ENCODE results near the gene SOBP. TPM values are rescaled to one million over a fixed set of nuclear protein-coding genes. Genes with fewer than 3 reads are reported as not detected.
A peak's percentile ranks its signal among the peaks of the same experiment; 100 is the strongest.

Gene SOBP
- total and polyA plus RNA-seq, 2 donors (not counting 1 experiment from before 2014, with no cell fraction given): 0.82 to 1.5 TPM

GRCh38 chr6:107642095-107642860 is 152.4 kb downstream of the SOBP start:
- ChIA-PET POLR2A (interaction anchor here (0.6 to 1.5 kb wide), 2 partner anchors 16 to 1240 kb away, joined by 4 read pairs; no protein-coding TSS in a partner anchor), CTCF (interaction anchor here (0.6 to 4.8 kb wide), 9 partner anchors 9 to 324 kb away, joined by 3 to 25 read pairs (median 4); no protein-coding TSS in a partner anchor)
- Histone ChIP-seq H3K9me3 (ENCODE audit: control extremely low read depth in 1 of 3, control insufficient read depth in 2 of 3, insufficient read depth in 1 of 3, low read length in 2 of 3) (no peaks in the 10 kb centered on the region), H4K20me1 (ENCODE audit: control insufficient read depth, insufficient read depth, low read length, poor library complexity, severe bottlenecking) (no peaks in the 10 kb centered on the region), H3K4me3 (ENCODE audit: control extremely low read depth in 1 of 5, extremely low read depth in 1 of 5, insufficient read depth in 1 of 5, low read depth in 2 of 5, low read length in 4 of 5) (peak overlapping the region in 4 of 5 experiments; percentile 8 to 23 (median 21)), H3K4me1 (ENCODE audit: control insufficient read depth in 2 of 2, insufficient read depth in 2 of 2, low read length in 2 of 2) (peaks cover 61 to 72% of the 10 kb centered on the region in 2 donors), H3K27ac (ENCODE audit: low read length in 2 of 2) (peak overlapping the region; percentile 56 to 65), H3K79me2 (ENCODE audit: control insufficient read depth, insufficient read depth, low read length) (no peaks in the 10 kb centered on the region), H3K36me3 (replicated peaks in 1 of 2; ENCODE audit: control extremely low read depth in 1 of 2, control insufficient read depth in 1 of 2, extremely low read depth in 1 of 2, insufficient read depth in 2 of 2, low read length in 1 of 2) (no peaks in the 10 kb centered on the region), H2AFZ (ENCODE audit: insufficient read depth, low read depth, low read length, poor library complexity, severe bottlenecking) (peak overlapping the region; percentile 17), H3K4me2 (replicated peaks; ENCODE audit: low read depth, low read length, poor library complexity, severe bottlenecking) (peak overlapping the region; percentile 68), H3K9ac (ENCODE audit: low read length) (peak overlapping the region; percentile 35), H3K27me3 (replicated peaks in 1 of 4; ENCODE audit: control extremely low read depth in 1 of 4, control insufficient read depth in 3 of 4, insufficient read depth in 4 of 4, low read length in 3 of 4) (no peaks in the 10 kb centered on the region)
- Mint-ChIP-seq H3K9me3 (ENCODE audit: insufficient read depth) (no peaks in the 10 kb centered on the region), H3K4me3 (peak overlapping the region; percentile 62), H3K27me3 (no peaks in the 10 kb centered on the region), H3K4me1 (peaks cover 65% of the 10 kb centered on the region), H3K27ac (peak overlapping the region; percentile 74)
- intact Hi-C loops (cut with micrococcal nuclease): loop anchor here (1.0 to 2.0 kb wide), 2 partner anchors 16 to 33 kb away; no protein-coding TSS in a partner anchor
- ATAC-seq (ENCODE audit: low read depth): peak; percentile 69
- WGBS (ENCODE audit: insufficient coverage): no CpG with 5 or more reads among the region's 3 CpGs
- no peak for TF ChIP-seq EZH2 (IDR thresholded peaks at IDR 0.05; ENCODE audit: borderline replicate concordance, insufficient read depth, low read depth, low read length, poor library complexity, severe bottlenecking)
- no peak for TF ChIP-seq CTCF (IDR thresholded peaks at IDR 0.05)
- DNase-seq: no peak
